ENCODE results near the gene COL26A1. TPM values are rescaled to one million over a fixed set of nuclear protein-coding genes. Genes with fewer than 3 reads are reported as not detected.

Gene COL26A1
- total RNA-seq, 1 experiment from 2014 or later: not detected

DNA sequence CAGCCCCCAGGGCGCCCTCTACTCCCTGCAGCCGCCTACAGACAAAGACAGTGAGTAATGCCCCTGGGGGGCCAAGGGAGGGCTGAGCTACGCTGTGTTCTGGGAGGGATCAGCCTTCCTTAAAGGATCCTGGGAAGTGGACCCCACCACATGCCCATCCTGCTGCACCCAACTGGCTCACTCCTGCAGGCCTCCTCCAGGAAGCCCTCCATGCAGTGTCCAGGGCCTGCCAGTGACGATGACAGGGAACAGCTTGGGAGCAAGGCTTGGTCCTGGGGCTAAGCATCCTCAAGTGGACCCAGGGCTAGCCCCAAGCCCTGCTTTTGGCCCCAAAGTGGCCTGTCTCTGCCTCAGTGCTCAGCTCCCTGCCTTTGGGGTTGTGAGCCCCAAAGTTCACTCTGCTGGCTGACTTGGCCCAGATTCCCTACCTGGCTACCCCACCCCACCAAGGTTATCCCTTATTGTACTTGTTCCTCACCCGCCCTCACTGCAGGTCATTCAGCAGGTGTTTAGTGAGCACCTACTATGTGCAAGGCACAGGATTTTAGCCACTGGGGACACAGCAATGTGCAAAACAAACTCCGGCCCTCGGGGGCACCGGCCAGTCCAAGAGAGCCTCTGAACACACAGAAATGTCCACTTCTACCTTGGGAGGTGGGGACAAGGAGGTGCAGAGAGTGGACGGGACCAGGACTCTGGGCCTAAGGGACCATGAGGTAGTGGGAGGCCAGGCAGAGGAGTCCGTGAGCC lies 182.9 kb downstream of the COL26A1 start:
- no peaks in the 10 kb centered on the region for H4K20me1 ChIP-seq (ENCODE audit: insufficient read depth, low read depth, low read length)
- no peaks in the 10 kb centered on the region for H3K9me2 ChIP-seq (replicated peaks; ENCODE audit: insufficient read depth, low read length)
- H3K4me2 ChIP-seq (ENCODE audit: low read depth, low read length, poor library complexity, severe bottlenecking): no peak overlapping the region
- no peak overlapping the region for H3K4me3 ChIP-seq (ENCODE audit: low read length)
- no peaks in the 10 kb centered on the region for H3K9me3 ChIP-seq (ENCODE audit: low read length)
- DNase-seq: no peak
- H3K4me1 ChIP-seq (ENCODE audit: low read length): no peaks in the 10 kb centered on the region
- H3K36me3 ChIP-seq (ENCODE audit: insufficient read depth, low read length): no peaks in the 10 kb centered on the region
- H3K9ac ChIP-seq (ENCODE audit: low read length): no peak overlapping the region
- H2AFZ ChIP-seq (ENCODE audit: low read length): no peak overlapping the region
- H3K27ac ChIP-seq (ENCODE audit: low read length): no peak overlapping the region
- H3K27me3 ChIP-seq (ENCODE audit: low read length): no peaks in the 10 kb centered on the region
- H3K79me2 ChIP-seq (ENCODE audit: low read length): no peaks in the 10 kb centered on the region

DNA sequence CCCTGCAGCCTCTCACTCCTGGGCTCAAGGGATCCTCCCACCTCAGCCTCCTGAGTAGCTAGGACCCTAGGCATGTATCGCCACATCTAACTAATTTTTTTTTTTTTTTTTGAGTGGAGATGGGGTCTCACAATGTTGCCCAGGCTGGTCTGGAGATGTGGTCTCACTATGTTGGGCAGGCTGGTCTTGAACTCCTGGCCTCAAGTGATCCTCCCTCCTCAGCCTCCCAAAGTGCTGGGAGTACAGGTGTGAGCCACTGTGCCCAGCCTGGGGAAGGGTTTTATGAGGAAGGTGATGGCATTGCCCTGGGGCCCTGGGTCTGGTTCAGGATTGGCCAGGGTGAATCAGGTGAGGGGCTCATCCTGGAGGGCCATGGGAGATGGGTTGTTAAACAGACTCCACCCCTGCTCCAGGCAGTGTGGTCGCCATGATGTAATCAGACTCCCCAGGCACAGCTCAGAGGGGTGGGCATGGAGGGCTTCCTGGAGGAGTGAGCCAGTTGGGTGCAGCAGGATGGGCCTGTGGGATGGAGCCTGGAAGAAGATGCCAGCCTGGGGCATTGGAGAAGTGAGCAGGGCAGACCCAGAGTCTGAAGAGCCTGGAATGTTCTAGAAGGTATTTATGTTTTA lies 183.7 kb downstream of the COL26A1 start:
- no peak for DNase-seq
- no peaks in the 10 kb centered on the region for H3K36me3 ChIP-seq (ENCODE audit: insufficient read depth, low read length)

DNA sequence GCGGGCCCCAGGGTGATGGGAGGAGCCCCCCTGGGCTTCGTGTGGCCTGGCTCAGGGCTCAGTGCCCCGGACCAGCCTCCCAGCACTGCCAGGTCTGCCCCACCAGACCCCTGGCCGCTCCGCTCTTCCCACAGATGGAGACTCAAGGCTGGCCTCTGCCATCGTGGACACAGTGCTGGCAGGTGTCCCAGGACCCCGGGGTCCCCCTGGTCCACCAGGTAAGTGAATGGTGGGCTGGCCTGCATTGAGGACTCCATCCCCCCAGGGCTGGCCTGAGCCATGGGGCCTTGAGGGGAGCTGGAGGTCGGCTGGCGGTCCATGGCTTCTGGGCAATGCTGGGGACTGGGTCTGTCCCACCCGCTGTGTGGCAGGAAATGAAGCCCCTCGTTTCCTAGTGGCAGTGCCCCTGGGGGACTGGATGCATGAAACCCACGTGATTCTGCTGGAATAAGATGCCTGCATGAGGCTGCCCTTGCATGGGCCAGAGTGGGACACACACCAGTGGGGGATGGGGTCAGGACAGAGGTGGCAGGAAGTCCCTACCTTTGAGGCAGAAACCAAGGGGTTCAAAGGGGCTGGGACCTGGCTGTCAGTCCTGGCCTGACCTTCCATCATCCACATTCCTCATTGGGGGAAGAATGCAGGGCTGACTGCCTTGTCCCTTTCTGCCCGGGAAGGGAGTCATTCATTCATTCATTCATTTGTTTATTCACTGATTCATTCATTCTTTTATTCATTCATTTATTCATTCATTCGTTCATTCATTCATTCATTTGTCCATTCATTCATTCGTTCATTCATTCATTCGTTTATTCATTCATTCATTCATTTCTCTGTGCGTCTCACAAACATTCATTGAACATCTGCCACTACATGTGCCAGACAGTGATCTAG lies 184.6 kb downstream of the COL26A1 start:
- no peak overlapping the region for H3K27ac ChIP-seq (ENCODE audit: low read length)
- no peak overlapping the region for H3K4me3 ChIP-seq (ENCODE audit: low read length)
- DNase-seq: no peak
- no peak overlapping the region for H3K9ac ChIP-seq (ENCODE audit: low read length)
- H3K9me2 ChIP-seq (replicated peaks; ENCODE audit: insufficient read depth, low read length): no peaks in the 10 kb centered on the region
- no peaks in the 10 kb centered on the region for H3K36me3 ChIP-seq (ENCODE audit: insufficient read depth, low read length)
- no peaks in the 10 kb centered on the region for H3K79me2 ChIP-seq (ENCODE audit: low read length)
- no peaks in the 10 kb centered on the region for H3K4me1 ChIP-seq (ENCODE audit: low read length)
- H3K27me3 ChIP-seq (ENCODE audit: low read length): no peaks in the 10 kb centered on the region
- H3K9me3 ChIP-seq (ENCODE audit: low read length): no peaks in the 10 kb centered on the region
- no peaks in the 10 kb centered on the region for H4K20me1 ChIP-seq (ENCODE audit: insufficient read depth, low read depth, low read length)
- H2AFZ ChIP-seq (ENCODE audit: low read length): no peak overlapping the region
- no peak overlapping the region for H3K4me2 ChIP-seq (ENCODE audit: low read depth, low read length, poor library complexity, severe bottlenecking)

More for the DNA sequence above, 183.7 kb downstream of the COL26A1 start:
- Histone ChIP-seq H3K9me3 (ENCODE audit: low read length) (no peaks in the 10 kb centered on the region), H3K9me2 (replicated peaks; ENCODE audit: insufficient read depth, low read length) (no peaks in the 10 kb centered on the region), H3K9ac (ENCODE audit: low read length) (no peak overlapping the region), H4K20me1 (ENCODE audit: insufficient read depth, low read depth, low read length) (no peaks in the 10 kb centered on the region), H3K4me3 (ENCODE audit: low read length) (no peak overlapping the region), H3K79me2 (ENCODE audit: low read length) (no peaks in the 10 kb centered on the region), H3K27ac (ENCODE audit: low read length) (no peak overlapping the region), H3K4me2 (ENCODE audit: low read depth, low read length, poor library complexity, severe bottlenecking) (no peak overlapping the region), H3K4me1 (ENCODE audit: low read length) (no peaks in the 10 kb centered on the region), H3K27me3 (ENCODE audit: low read length) (no peaks in the 10 kb centered on the region), H2AFZ (ENCODE audit: low read length) (no peak overlapping the region)

DNA sequence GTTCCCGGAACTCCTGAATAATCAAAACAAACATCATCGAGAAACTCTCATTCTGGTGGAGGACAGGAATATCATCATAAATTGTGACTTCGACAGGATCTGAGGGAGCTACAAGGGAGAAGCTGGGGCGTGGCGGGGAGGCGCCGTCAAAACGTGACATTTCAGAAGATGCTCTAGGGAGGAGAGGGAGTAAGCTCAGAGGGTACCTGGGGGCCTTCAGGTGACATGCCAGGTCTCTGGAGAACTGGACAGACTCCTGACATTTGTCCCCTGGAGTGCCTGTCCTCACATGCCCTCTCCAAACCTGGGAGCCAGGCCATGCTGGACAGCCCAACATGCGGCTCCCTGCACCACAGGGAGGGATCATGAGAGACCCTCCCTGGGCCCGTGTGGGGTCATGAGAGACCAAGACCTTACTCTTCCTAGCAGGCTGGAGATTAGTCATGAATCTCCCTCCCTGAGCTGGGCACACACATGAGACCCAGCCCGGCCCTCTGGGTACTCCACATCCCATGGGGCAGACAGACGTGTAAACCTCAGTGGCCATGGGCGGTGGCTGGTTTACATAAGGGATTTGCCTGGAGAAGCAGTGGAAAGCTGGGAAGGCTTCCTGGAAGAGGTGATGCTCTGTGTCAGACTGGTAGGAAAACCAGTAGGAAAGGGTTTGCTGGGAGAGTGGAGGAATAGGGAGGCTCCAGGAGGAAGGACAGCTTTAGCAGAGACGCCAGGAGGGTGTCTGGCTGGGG lies 185.4 kb downstream of the COL26A1 start:
- H3K9me3 ChIP-seq (ENCODE audit: low read length): no peaks in the 10 kb centered on the region
- no peaks in the 10 kb centered on the region for H3K9me2 ChIP-seq (replicated peaks; ENCODE audit: insufficient read depth, low read length)
- no peaks in the 10 kb centered on the region for H4K20me1 ChIP-seq (ENCODE audit: insufficient read depth, low read depth, low read length)
- H3K4me3 ChIP-seq (ENCODE audit: low read length): no peak overlapping the region
- no peak overlapping the region for H2AFZ ChIP-seq (ENCODE audit: low read length)
- no peak overlapping the region for H3K9ac ChIP-seq (ENCODE audit: low read length)
- no peaks in the 10 kb centered on the region for H3K27me3 ChIP-seq (ENCODE audit: low read length)
- H3K79me2 ChIP-seq (ENCODE audit: low read length): no peaks in the 10 kb centered on the region
- H3K27ac ChIP-seq (ENCODE audit: low read length): no peak overlapping the region
- no peaks in the 10 kb centered on the region for H3K4me1 ChIP-seq (ENCODE audit: low read length)
- no peak overlapping the region for H3K4me2 ChIP-seq (ENCODE audit: low read depth, low read length, poor library complexity, severe bottlenecking)
- no peaks in the 10 kb centered on the region for H3K36me3 ChIP-seq (ENCODE audit: insufficient read depth, low read length)
- DNase-seq: no peak

DNA sequence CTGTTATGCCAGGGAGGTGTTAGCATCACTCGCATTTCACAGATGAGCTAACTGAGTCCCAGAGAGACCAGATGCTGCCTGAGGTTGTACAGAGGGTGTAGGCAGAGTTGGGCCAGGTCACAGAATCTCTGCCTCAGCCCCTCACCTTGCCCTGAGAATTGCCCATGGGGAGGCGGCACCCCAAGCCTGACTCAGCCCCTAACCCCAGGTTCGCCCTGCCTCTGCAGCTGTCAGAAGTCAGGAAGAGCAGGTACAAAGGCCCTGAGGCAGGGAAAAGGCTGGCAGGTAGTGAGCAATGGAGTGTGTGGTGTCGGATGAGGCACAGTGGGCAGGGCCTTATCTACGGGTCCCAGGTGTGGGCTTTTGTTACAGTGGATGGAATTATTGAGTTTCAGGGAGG lies 187.1 kb downstream of the COL26A1 start:
- Histone ChIP-seq H3K9me2 (replicated peaks; ENCODE audit: insufficient read depth, low read length) (no peaks in the 10 kb centered on the region), H3K79me2 (ENCODE audit: low read length) (no peaks in the 10 kb centered on the region), H3K36me3 (ENCODE audit: insufficient read depth, low read length) (no peaks in the 10 kb centered on the region), H3K4me3 (ENCODE audit: low read length) (no peak overlapping the region), H3K4me2 (ENCODE audit: low read depth, low read length, poor library complexity, severe bottlenecking) (no peak overlapping the region), H2AFZ (ENCODE audit: low read length) (no peak overlapping the region), H3K27ac (ENCODE audit: low read length) (no peak overlapping the region), H3K9ac (ENCODE audit: low read length) (no peak overlapping the region), H3K9me3 (ENCODE audit: low read length) (no peaks in the 10 kb centered on the region), H4K20me1 (ENCODE audit: insufficient read depth, low read depth, low read length) (no peaks in the 10 kb centered on the region), H3K27me3 (ENCODE audit: low read length) (no peaks in the 10 kb centered on the region), H3K4me1 (ENCODE audit: low read length) (no peaks in the 10 kb centered on the region)
- no peak for DNase-seq

DNA sequence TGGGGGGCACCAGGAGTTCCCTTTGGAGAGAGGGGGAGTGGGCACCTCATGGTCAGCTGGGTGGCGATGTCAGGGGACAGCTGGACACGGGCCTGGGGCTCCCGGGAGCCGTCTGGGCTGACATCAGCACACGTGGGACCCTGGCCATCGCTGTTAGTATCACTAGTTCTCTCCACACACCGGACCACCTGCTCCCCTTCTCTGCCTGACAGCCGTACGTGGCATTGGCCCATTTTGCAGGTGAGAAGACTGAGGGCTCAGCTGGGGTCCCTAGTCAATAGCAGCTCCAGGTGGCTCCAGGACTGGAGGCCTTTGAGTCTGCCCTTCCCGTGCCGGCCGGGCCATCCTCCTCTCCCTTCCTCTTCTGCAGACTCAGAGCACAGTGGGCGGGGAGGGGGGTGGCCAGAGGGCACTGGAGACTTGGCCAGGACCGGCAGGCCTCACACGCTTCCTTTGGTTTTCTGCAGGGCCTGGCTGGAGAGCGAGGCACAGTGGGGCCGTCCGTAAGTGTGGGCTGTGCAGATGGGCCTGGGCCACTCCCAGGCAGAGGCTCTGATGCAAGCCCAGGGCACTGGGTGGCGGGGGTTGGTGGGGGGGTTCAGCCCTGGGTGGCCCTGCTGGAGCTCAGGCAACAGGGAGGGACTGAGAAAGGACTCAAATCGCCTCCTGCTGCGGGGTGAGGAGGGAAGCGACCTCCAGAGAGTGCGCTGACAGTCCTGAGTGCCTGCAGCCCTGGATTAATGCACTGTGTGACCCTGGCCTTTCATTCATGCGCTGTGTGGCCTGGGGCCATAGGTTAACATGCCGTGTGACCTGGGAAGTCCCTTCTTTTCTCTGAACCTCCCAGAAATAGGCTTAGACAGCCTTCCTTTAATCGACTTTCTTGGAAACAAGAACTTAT lies 188.2 kb downstream of the COL26A1 start:
- Histone ChIP-seq H3K4me2 (ENCODE audit: low read depth, low read length, poor library complexity, severe bottlenecking) (no peak overlapping the region), H3K79me2 (ENCODE audit: low read length) (no peaks in the 10 kb centered on the region), H3K9me3 (ENCODE audit: low read length) (no peaks in the 10 kb centered on the region), H3K27me3 (ENCODE audit: low read length) (no peaks in the 10 kb centered on the region), H3K4me3 (ENCODE audit: low read length) (no peak overlapping the region), H3K9me2 (replicated peaks; ENCODE audit: insufficient read depth, low read length) (no peaks in the 10 kb centered on the region), H3K4me1 (ENCODE audit: low read length) (no peaks in the 10 kb centered on the region), H4K20me1 (ENCODE audit: insufficient read depth, low read depth, low read length) (no peaks in the 10 kb centered on the region), H3K27ac (ENCODE audit: low read length) (no peak overlapping the region), H3K36me3 (ENCODE audit: insufficient read depth, low read length) (no peaks in the 10 kb centered on the region), H2AFZ (ENCODE audit: low read length) (no peak overlapping the region), H3K9ac (ENCODE audit: low read length) (no peak overlapping the region)
- no peak for DNase-seq

DNA sequence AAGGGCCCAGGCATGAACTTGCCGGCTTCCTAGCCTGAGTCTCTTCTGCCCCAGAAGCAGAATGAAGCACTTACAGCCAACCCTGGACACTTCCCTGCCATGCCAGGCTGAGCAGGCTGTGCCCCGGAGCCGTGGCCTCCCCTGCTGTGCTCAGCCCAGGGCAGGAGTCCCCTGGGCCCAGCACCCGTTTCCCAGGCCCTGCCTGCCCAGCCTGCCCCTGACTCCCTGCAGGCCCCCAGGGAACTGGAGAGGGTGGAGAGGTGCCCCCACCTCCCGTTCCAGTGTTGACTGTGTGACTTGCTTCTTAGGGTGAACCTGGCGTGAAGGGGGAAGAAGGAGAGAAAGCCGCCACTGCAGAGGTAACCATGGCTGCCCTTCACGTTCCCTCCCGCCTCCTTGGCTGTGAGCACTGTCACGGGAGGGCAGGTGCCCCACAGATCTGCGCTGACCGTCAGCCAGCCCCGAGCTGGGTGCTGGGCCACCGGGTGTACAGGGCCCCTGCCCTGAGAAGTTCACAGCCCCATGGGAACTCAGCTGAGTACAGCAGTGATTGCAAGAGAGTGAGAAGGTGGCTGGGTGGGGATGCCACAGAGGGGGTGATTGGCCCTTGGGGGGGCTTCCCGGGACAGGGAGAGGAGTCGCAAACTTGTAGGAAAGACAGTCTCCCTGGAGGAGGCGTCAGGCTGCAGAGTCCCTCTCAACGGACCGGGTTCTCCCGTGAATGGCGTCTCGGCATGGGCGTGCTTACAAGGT lies 190.5 kb downstream of the COL26A1 start:
- Histone ChIP-seq H3K4me2 (ENCODE audit: low read depth, low read length, poor library complexity, severe bottlenecking) (no peak overlapping the region), H3K4me1 (ENCODE audit: low read length) (no peaks in the 10 kb centered on the region), H3K27ac (ENCODE audit: low read length) (no peak overlapping the region), H4K20me1 (ENCODE audit: insufficient read depth, low read depth, low read length) (no peaks in the 10 kb centered on the region), H3K9me2 (replicated peaks; ENCODE audit: insufficient read depth, low read length) (no peaks in the 10 kb centered on the region), H3K27me3 (ENCODE audit: low read length) (no peaks in the 10 kb centered on the region), H3K9ac (ENCODE audit: low read length) (no peak overlapping the region), H3K4me3 (ENCODE audit: low read length) (no peak overlapping the region), H2AFZ (ENCODE audit: low read length) (no peak overlapping the region), H3K36me3 (ENCODE audit: insufficient read depth, low read length) (no peaks in the 10 kb centered on the region), H3K9me3 (ENCODE audit: low read length) (no peaks in the 10 kb centered on the region), H3K79me2 (ENCODE audit: low read length) (no peaks in the 10 kb centered on the region)
- DNase-seq: no peak

Measured in Karpas-422 (cell line).